Neural cell (in vitro differentiated cells): ENCODE measurements around the gene REC114. TPM values are rescaled to one million over a fixed set of nuclear protein-coding genes. Genes with fewer than 3 reads are reported as not detected.

Experiments
- H2AFZ ChIP-seq: fragments of 200-600, 300-800 bp; sonication (generic), shearing (Covaris generic); 2 replicates; pipeline ENCODE4 v1.6.0; 2014; ENCODE audit warnings: low read depth, mild to moderate bottlenecking, antibody characterized with exemption, low read length, moderate library complexity
- H3F3A ChIP-seq: fragments of 200-600 bp; shearing (Covaris generic); 2 replicates; pipeline ENCODE4 v1.6.1; 2016; ENCODE audit warnings: mild to moderate bottlenecking, moderate library complexity, mixed read lengths, antibody characterized with exemption, low read length; ENCODE audit not compliant: insufficient read depth, poor library complexity, severe bottlenecking
- H3K27ac ChIP-seq: fragments of 200-600, 300-800 bp; sonication (generic), shearing (Covaris generic); 2 replicates; pipeline ENCODE4 v1.5.1; 2014; ENCODE audit warnings: mild to moderate bottlenecking, low read length, moderate library complexity
- H3K27me3 ChIP-seq: fragments of 300-800, 200-600 bp; sonication (generic), shearing (Covaris generic); 2 replicates; pipeline ENCODE4 v1.6.0; 2014; ENCODE audit warnings: mild to moderate bottlenecking, low read depth, low read length, moderate library complexity; ENCODE audit not compliant: insufficient read depth
- H3K36me3 ChIP-seq: fragments of 300-800, 200-600 bp; sonication (generic), shearing (Covaris generic); 2 replicates; pipeline ENCODE4 v1.5.1; 2014; ENCODE audit warnings: mild to moderate bottlenecking, antibody characterized with exemption, low read length, moderate library complexity; ENCODE audit not compliant: insufficient read depth
- H3K4me2 ChIP-seq: fragments of 300-800, 200-600 bp; sonication (generic), shearing (Covaris generic); 2 replicates; pipeline ENCODE4 v1.6.0; 2014; ENCODE audit warnings: mild to moderate bottlenecking, low read length
- H3K4me3 ChIP-seq: fragments of 300-800, 200-600 bp; sonication (generic), shearing (Covaris generic); 2 replicates; pipeline ENCODE4 v1.5.1; 2014; ENCODE audit warnings: mild to moderate bottlenecking, low read length, moderate library complexity
- H3K79me2 ChIP-seq: fragments of 200-600 bp; shearing (Covaris generic); replicated peaks from 2 replicates; pipeline ENCODE4 v1.6.0; 2014; ENCODE audit warnings: mild to moderate bottlenecking, low read length, moderate library complexity; ENCODE audit not compliant: insufficient read depth
- H3K9ac ChIP-seq: fragments of 300-800, 200-600 bp; sonication (generic), shearing (Covaris generic); 2 replicates; pipeline ENCODE4 v1.6.1; 2016; ENCODE audit warnings: mild to moderate bottlenecking, low read length, mixed read lengths
- H3K9me2 ChIP-seq: fragments of 200-600 bp; shearing (Covaris generic); 2 replicates; pipeline ENCODE4 v1.6.1; 2016; ENCODE audit warnings: mild to moderate bottlenecking, low read length, mixed read lengths; ENCODE audit not compliant: insufficient read depth
- H3K9me3 ChIP-seq: fragments of 200-600, 300-800 bp; sonication (generic), shearing (Covaris generic); 2 replicates; pipeline ENCODE4 v1.6.1; 2016; ENCODE audit warnings: mild to moderate bottlenecking, mixed run types, low read length, moderate library complexity, mixed read lengths
- H4K20me1 ChIP-seq: fragments of 200-600 bp; shearing (Covaris generic); 2 replicates; pipeline ENCODE4 v1.6.1; 2016; ENCODE audit warnings: mild to moderate bottlenecking, mixed run types; ENCODE audit not compliant: insufficient read depth
- CTCF ChIP-seq: fragments of 450-650 bp; IDR thresholded peaks from 2 replicates; pipeline ENCODE4 v1.5.1; 2014; ENCODE audit warnings: antibody characterized with exemption, mild to moderate bottlenecking, moderate library complexity; ENCODE audit not compliant: poor library complexity, severe bottlenecking
- EP300 ChIP-seq: fragments of 450-650 bp; conservative IDR thresholded peaks from 2 replicates; pipeline ENCODE4 v1.6.1; 2014; ENCODE audit warnings: antibody characterized with exemption, mild to moderate bottlenecking, moderate library complexity; ENCODE audit not compliant: poor library complexity, severe bottlenecking
- EZH2 ChIP-seq: fragments of 200-600, 300-800 bp; shearing (Covaris generic), sonication (generic); IDR thresholded peaks from 2 replicates; pipeline ENCODE4 v1.6.1; 2014; ENCODE audit warnings: antibody characterized with exemption, low read length, borderline replicate concordance, mild to moderate bottlenecking; ENCODE audit not compliant: insufficient read depth, poor library complexity, severe bottlenecking
- MXI1 ChIP-seq: fragments of 450-650 bp; conservative IDR thresholded peaks from 2 replicates; pipeline ENCODE4 v1.6.1; 2014; ENCODE audit warnings: antibody characterized with exemption, mild to moderate bottlenecking; ENCODE audit not compliant: poor library complexity, severe bottlenecking
- RAD21 ChIP-seq: fragments of 450-650 bp; conservative IDR thresholded peaks from 2 replicates; pipeline ENCODE4 v1.6.1; 2014; ENCODE audit warnings: antibody characterized with exemption, mild to moderate bottlenecking, moderate library complexity
- REST ChIP-seq: IDR thresholded peaks from 2 replicates; pipeline ENCODE4 v1.6.1; 2012; ENCODE audit warnings: borderline replicate concordance
- SMC3 ChIP-seq: fragments of 450-650 bp; conservative IDR thresholded peaks from 2 replicates; pipeline ENCODE4 v1.6.1; 2014; ENCODE audit warnings: antibody characterized with exemption, mild to moderate bottlenecking, moderate library complexity; ENCODE audit not compliant: poor library complexity
- TAF1 ChIP-seq: IDR thresholded peaks from 2 replicates; pipeline ENCODE4 v1.6.1; 2012; ENCODE audit warnings: low read depth
- polyA plus RNA-seq: library from polyadenylated mRNA; depleted of rRNA; stranded (reverse); fragments of >200 nt; gene quantifications from 2 replicates; pipeline ENCODE4 v1.2.3, GENCODE V29; 2014

Gene REC114
- polyA plus RNA-seq, 1 donor from 2014 or later: not detected

- Histone ChIP-seq H3F3A (no peaks in the 10 kb centered on the region), H2AFZ (no peak overlapping the region), H3K9ac (no peak overlapping the region), H3K4me3 (no peak overlapping the region), H3K27ac (no peak overlapping the region), H3K9me3 (no peaks in the 10 kb centered on the region), H3K4me2 (no peak overlapping the region), H3K9me2 (no peaks in the 10 kb centered on the region), H3K79me2 (no peaks in the 10 kb centered on the region), H4K20me1 (no peaks in the 10 kb centered on the region), H3K36me3 (no peaks in the 10 kb centered on the region), H3K27me3 (no peaks in the 10 kb centered on the region)
- no peak for TF ChIP-seq EP300
- peak; percentile 76 for TF ChIP-seq RAD21
- peak; percentile 75 for TF ChIP-seq SMC3
- no peak for TF ChIP-seq REST
- TF ChIP-seq CTCF: peak; percentile 65
- no peak for TF ChIP-seq EZH2
These were observed 117.6 kb downstream of the REC114 start for GRCh38 chr15:73560501-73561117.

GRCh38 chr15:73564255-73564654 is 121.3 kb downstream of the REC114 start:
- no peaks in the 10 kb centered on the region for H3K79me2 ChIP-seq
- no peaks in the 10 kb centered on the region for H4K20me1 ChIP-seq
- no peaks in the 10 kb centered on the region for H3K36me3 ChIP-seq
- H3K4me2 ChIP-seq: no peak overlapping the region
- H2AFZ ChIP-seq: no peak overlapping the region
- no peaks in the 10 kb centered on the region for H3F3A ChIP-seq
- no peak overlapping the region for H3K27ac ChIP-seq
- H3K9me2 ChIP-seq: no peaks in the 10 kb centered on the region
- H3K9ac ChIP-seq: no peak overlapping the region
- no peaks in the 10 kb centered on the region for H3K9me3 ChIP-seq
- TF ChIP-seq EP300 (no peak), TAF1 (no peak), MXI1 (peak; percentile 76), SMC3 (peak; percentile 62), CTCF (peak; percentile 49), RAD21 (peak; percentile 48), EZH2 (no peak)
- H3K4me3 ChIP-seq: no peak overlapping the region
- no peaks in the 10 kb centered on the region for H3K27me3 ChIP-seq
